MCF 10A (cell line): ENCODE measurements around the gene IL18. TPM values are rescaled to one million over a fixed set of nuclear protein-coding genes. Genes with fewer than 3 reads are reported as not detected.

Experiments used
- BruUV-seq: library from RNA; stranded (reverse); fragments of 400-500 nt; replicated peaks from 2 replicates; lab custom pipeline; 2021; lab: Mats Ljungman, UMichigan
- CTCF ChIA-PET: fragments of 300-600 bp; sonication (Branson Sonifier 250); formaldehyde crosslinking; extraction: SDS; loops from one replicate; lab custom pipeline; 2021; ENCODE audit warnings: antibody characterized with exemption, inconsistent platforms; lab: Yijun Ruan, JAX
- POLR2A ChIA-PET: fragments of 300-600, 350-650 bp; sonication (Branson Sonifier 250); formaldehyde crosslinking; extraction: SDS; loops from one replicate; lab custom pipeline; 2020; ENCODE audit warnings: antibody characterized with exemption, inconsistent platforms; lab: Yijun Ruan, JAX
- DNase-seq: peaks from one replicate; pipeline ENCODE4 v3.0.0-alpha.2; 2018; ENCODE audit not compliant: unreplicated experiment
- H3K27ac Mint-ChIP-seq: one replicate; pipeline ENCODE4 v1.8.0; 2022; ENCODE audit warnings: mild to moderate bottlenecking, low read depth, mixed read lengths; ENCODE audit not compliant: unreplicated experiment
- H3K27me3 Mint-ChIP-seq: one replicate; pipeline ENCODE4 v1.8.0; 2022; ENCODE audit warnings: mixed read lengths; ENCODE audit not compliant: insufficient read depth, unreplicated experiment
- H3K36me3 Mint-ChIP-seq: one replicate; pipeline ENCODE4 v1.8.0; 2022; ENCODE audit warnings: mild to moderate bottlenecking, moderate library complexity, mixed read lengths; ENCODE audit not compliant: insufficient read depth, unreplicated experiment
- H3K4me1 Mint-ChIP-seq: one replicate; pipeline ENCODE4 v1.8.0; 2022; ENCODE audit warnings: mixed read lengths; ENCODE audit not compliant: insufficient read depth, unreplicated experiment
- H3K4me3 Mint-ChIP-seq: one replicate; pipeline ENCODE4 v1.8.0; 2022; ENCODE audit warnings: mild to moderate bottlenecking, moderate library complexity, mixed read lengths; ENCODE audit not compliant: unreplicated experiment
- H3K9me3 Mint-ChIP-seq: one replicate; pipeline ENCODE4 v1.8.0; 2022; ENCODE audit warnings: mixed read lengths; ENCODE audit not compliant: unreplicated experiment
- CTCF ChIP-seq: fragments of 200-600 bp; IDR thresholded peaks from one replicate; pipeline ENCODE4 v1.8.0; 2022; ENCODE audit warnings: antibody characterized with exemption, mild to moderate bottlenecking; ENCODE audit not compliant: unreplicated experiment
- intact Hi-C: fragments of 100-400 bp; cut with micrococcal nuclease; formaldehyde crosslinking; loops from 2 replicates; pipeline ENCODE4 v1.14.1; 2022
- total RNA-seq: library from RNA; stranded (reverse); gene quantifications from 2 replicates; pipeline ENCODE4 v1.2.3, GENCODE V29; 2022

Gene IL18
- total RNA-seq, 1 experiment from 2014 or later, result 189 TPM

- intact Hi-C loops, result loop anchor here (2.0 kb wide), 1 partner anchor 35 kb away; no protein-coding TSS in a partner anchor
- ChIA-PET POLR2A (interaction anchor here (0.7 to 6.5 kb wide), 9 partner anchors 10 to 74 kb away, joined by 3 to 73 read pairs (median 14); partner anchors contain the start of genes BCO2, IL18, SDHD and TIMM8B), CTCF (interaction anchor here (0.6 to 1.4 kb wide), 11 partner anchors 8 to 1081 kb away, joined by 3 to 9 read pairs (median 4); partner anchors contain the start of gene BCO2)
- no peaks in the 10 kb centered on the region for H3K27me3 Mint-ChIP-seq
- no peak for DNase-seq
- peaks cover 9% of the 10 kb centered on the region for H3K4me1 Mint-ChIP-seq
- no peak overlapping the region for H3K4me3 Mint-ChIP-seq
- no TSS peak for BruUV-seq
- no peaks in the 10 kb centered on the region for H3K36me3 Mint-ChIP-seq
- no peak for TF ChIP-seq CTCF
- H3K27ac Mint-ChIP-seq, result no peak overlapping the region
- H3K9me3 Mint-ChIP-seq, result no peaks in the 10 kb centered on the region
Measured at GRCh38 chr11:112121981-112122615, 41.8 kb downstream of the IL18 start.

GRCh38 chr11:112118176-112118575 is 45.7 kb downstream of the IL18 start:
- ChIA-PET POLR2A (interaction anchor here (0.6 to 6.5 kb wide), 5 partner anchors 14 to 109 kb away, joined by 3 to 73 read pairs (median 4); partner anchors contain the start of genes SDHD and TIMM8B), CTCF (interaction anchor here (0.6 to 1.7 kb wide), 6 partner anchors 45 to 919 kb away, joined by 3 to 6 read pairs (median 4); partner anchors contain the start of gene BCO2)

GRCh38 chr11:112115386-112115785 is 48.5 kb downstream of the IL18 start:
- Mint-ChIP-seq H3K36me3 (no peaks in the 10 kb centered on the region), H3K4me1 (peaks cover 6% of the 10 kb centered on the region), H3K27ac (no peak overlapping the region), H3K9me3 (no peaks in the 10 kb centered on the region), H3K27me3 (no peaks in the 10 kb centered on the region), H3K4me3 (no peak overlapping the region)
- intact Hi-C loops, result no loop called here
- no TSS peak for BruUV-seq
- ChIA-PET CTCF (interaction anchor here (1.5 to 7.4 kb wide), 3 partner anchors 38 to 166 kb away, joined by 4 to 130 read pairs (median 6); no protein-coding TSS in a partner anchor), POLR2A (interaction anchor here (0.6 to 2.5 kb wide), 5 partner anchors 16 to 111 kb away, joined by 3 to 8 read pairs (median 4); partner anchors contain the start of gene PTS)
- DNase-seq, result no peak
- no peak for TF ChIP-seq CTCF

More at GRCh38 chr11:112118176-112118575, 45.7 kb downstream of the IL18 start:
- TF ChIP-seq CTCF, result no peak
- Mint-ChIP-seq H3K27ac (no peak overlapping the region), H3K4me3 (no peak overlapping the region), H3K36me3 (no peaks in the 10 kb centered on the region), H3K27me3 (no peaks in the 10 kb centered on the region), H3K9me3 (no peaks in the 10 kb centered on the region), H3K4me1 (peaks cover 9% of the 10 kb centered on the region)
- no peak for DNase-seq
- intact Hi-C loops, result no loop called here
- no TSS peak for BruUV-seq

- DNase-seq, result no peak
- ChIA-PET POLR2A (interaction anchor here (0.6 to 3.3 kb wide), 13 partner anchors 16 to 112 kb away, joined by 3 to 11 read pairs (median 5); partner anchors contain the start of genes PTS and TIMM8B), CTCF (interaction anchor here (0.6 to 7.4 kb wide), 20 partner anchors 8 to 167 kb away, joined by 3 to 130 read pairs (median 5); partner anchors contain the start of gene BCO2)
- H3K9me3 Mint-ChIP-seq, result no peaks in the 10 kb centered on the region
- no peaks in the 10 kb centered on the region for H3K4me1 Mint-ChIP-seq
- no peaks in the 10 kb centered on the region for H3K36me3 Mint-ChIP-seq
- no TSS peak for BruUV-seq
- H3K27ac Mint-ChIP-seq, result no peak overlapping the region
- no peak overlapping the region for H3K4me3 Mint-ChIP-seq
- H3K27me3 Mint-ChIP-seq, result no peaks in the 10 kb centered on the region
- intact Hi-C loops, result no loop called here
- TF ChIP-seq CTCF, result no peak
Measured at GRCh38 chr11:112114460-112114859, 49.4 kb downstream of the IL18 start.
